Astrocyte (in vitro differentiated cells and primary cell): ENCODE results near the gene EDRF1. TPM values are rescaled to one million over a fixed set of nuclear protein-coding genes. Genes with fewer than 3 reads are reported as not detected.

Source experiments
- DNase-seq: peaks from one replicate; pipeline ENCODE4 v3.0.0-alpha.2; 2010; ENCODE audit warnings: low read depth
- FAIRE-seq: peaks from 2 replicates; lab custom pipeline; 2011; peaks lifted over from hg19 to GRCh38; lab: Jason Lieb, UNC
- H2AFZ ChIP-seq: 2 replicates; pipeline ENCODE4 v1.6.0; 2012; ENCODE audit warnings: low read depth, low read length, inconsistent platforms
- H3K27ac ChIP-seq: 2 replicates; pipeline ENCODE4 v1.5.1; 2011; ENCODE audit warnings: low read depth, low read length, inconsistent platforms
- H3K27me3 ChIP-seq: 2 replicates; pipeline ENCODE4 v1.6.0; 2011; ENCODE audit warnings: low read length, inconsistent platforms; ENCODE audit not compliant: insufficient read depth
- H3K36me3 ChIP-seq: 2 replicates; pipeline ENCODE4 v1.5.1; 2011; ENCODE audit warnings: low read length, inconsistent platforms; ENCODE audit not compliant: insufficient read depth
- H3K4me1 ChIP-seq: 2 replicates; pipeline ENCODE4 v1.5.1; 2011; ENCODE audit warnings: low read length, inconsistent platforms; ENCODE audit not compliant: insufficient read depth
- H3K4me2 ChIP-seq: 2 replicates; pipeline ENCODE4 v1.6.0; 2012; ENCODE audit warnings: low read length, inconsistent platforms
- H3K4me3 ChIP-seq: 2 replicates; pipeline ENCODE4 v1.5.1; 2011; ENCODE audit warnings: low read depth, mild to moderate bottlenecking, low read length, inconsistent platforms; ENCODE audit not compliant: insufficient read depth
- H3K79me2 ChIP-seq: 2 replicates; pipeline ENCODE4 v1.6.0; 2012; ENCODE audit warnings: mild to moderate bottlenecking, low read length, inconsistent platforms; ENCODE audit not compliant: insufficient read depth
- H3K9ac ChIP-seq: 2 replicates; pipeline ENCODE4 v1.6.0; 2012; ENCODE audit warnings: mild to moderate bottlenecking, low read length, inconsistent platforms
- H3K9me3 ChIP-seq: 2 replicates; pipeline ENCODE4 v1.5.1; 2012; ENCODE audit warnings: low read depth, mild to moderate bottlenecking, low read length, inconsistent platforms; ENCODE audit not compliant: insufficient read depth
- H4K20me1 ChIP-seq: 2 replicates; pipeline ENCODE4 v1.6.0; 2012; ENCODE audit warnings: low read length, inconsistent platforms; ENCODE audit not compliant: insufficient read depth
- H3K27ac Mint-ChIP-seq: one replicate; pipeline ENCODE4 v1.8.0; 2021; ENCODE audit warnings: mild to moderate bottlenecking, mixed read lengths; ENCODE audit not compliant: unreplicated experiment
- H3K27me3 Mint-ChIP-seq: one replicate; pipeline ENCODE4 v1.8.0; 2021; ENCODE audit warnings: low read depth, mixed read lengths; ENCODE audit not compliant: unreplicated experiment
- H3K36me3 Mint-ChIP-seq: one replicate; pipeline ENCODE4 v1.8.0; 2021; ENCODE audit warnings: low read depth, mixed read lengths; ENCODE audit not compliant: unreplicated experiment
- H3K4me1 Mint-ChIP-seq: one replicate; pipeline ENCODE4 v1.8.0; 2021; ENCODE audit warnings: low read depth, mixed read lengths; ENCODE audit not compliant: unreplicated experiment
- H3K4me3 Mint-ChIP-seq: one replicate; pipeline ENCODE4 v1.8.0; 2021; ENCODE audit warnings: mild to moderate bottlenecking, moderate library complexity, mixed read lengths; ENCODE audit not compliant: unreplicated experiment
- H3K9me3 Mint-ChIP-seq: one replicate; pipeline ENCODE4 v1.8.0; 2021; ENCODE audit warnings: mild to moderate bottlenecking, mixed read lengths; ENCODE audit not compliant: unreplicated experiment
- EZH2 ChIP-seq: IDR thresholded peaks from 2 replicates; pipeline ENCODE4 v1.6.1; 2012; ENCODE audit warnings: mild to moderate bottlenecking, low read length, inconsistent platforms; ENCODE audit not compliant: insufficient read depth
- total RNA-seq: library from RNA; stranded (reverse); gene quantifications from 2 replicates; pipeline ENCODE4 v1.2.1, GENCODE V29; 2021
- TF ChIP-seq, protein P1 (sequence below): IDR thresholded peaks from 2 replicates; pipeline ENCODE4 v1.5.1; 2011; ENCODE audit warnings: low read depth, mild to moderate bottlenecking, inconsistent platforms, low read length, moderate library complexity; ENCODE audit not compliant: insufficient read depth

Gene EDRF1
- total RNA-seq, 1 donor from 2014 or later = 25.7 TPM

DNA sequence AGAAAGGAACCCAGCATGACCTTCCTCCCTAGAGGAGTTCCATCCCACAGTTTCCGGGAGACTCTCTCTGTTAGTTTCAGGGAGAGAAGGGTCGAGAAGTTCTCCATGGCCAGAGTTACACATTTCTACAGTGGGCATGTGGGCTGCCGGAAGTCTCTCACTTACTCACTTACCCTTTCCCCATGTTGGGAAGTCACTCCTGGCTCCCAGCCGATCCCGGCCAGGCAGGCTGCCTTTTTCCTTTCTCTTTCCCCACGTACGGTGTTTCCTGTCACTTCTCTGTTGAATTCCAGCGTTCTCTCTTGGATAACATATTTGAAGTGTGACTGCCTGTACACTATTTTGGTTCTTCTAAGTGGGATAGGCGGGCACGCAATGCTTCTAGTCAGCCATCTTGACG is 40.1 kb upstream of the EDRF1 start:
- FAIRE-seq (no peak), DNase-seq (no peak)
- H3K79me2 ChIP-seq = no peaks in the 10 kb centered on the region
- no peaks in the 10 kb centered on the region for H3K36me3 ChIP-seq
- no peak overlapping the region for H3K27ac ChIP-seq
- no peaks in the 10 kb centered on the region for H3K27me3 ChIP-seq
- peak overlapping the region; percentile 64 for H3K4me2 ChIP-seq
- peaks cover 16% of the 10 kb centered on the region for H3K9me3 Mint-ChIP-seq
- H3K4me3 ChIP-seq = no peak overlapping the region
- H3K27me3 Mint-ChIP-seq = peaks cover 11% of the 10 kb centered on the region
- H3K27ac Mint-ChIP-seq = no peak overlapping the region
- H3K36me3 Mint-ChIP-seq = no peaks in the 10 kb centered on the region
- no peak overlapping the region for H3K4me3 Mint-ChIP-seq
- H3K4me1 ChIP-seq = no peaks in the 10 kb centered on the region
- H3K9ac ChIP-seq = no peak overlapping the region
- no peaks in the 10 kb centered on the region for H3K9me3 ChIP-seq
- H2AFZ ChIP-seq = no peak overlapping the region
- no peak for TF ChIP-seq EZH2
- TF ChIP-seq, protein P1, sequence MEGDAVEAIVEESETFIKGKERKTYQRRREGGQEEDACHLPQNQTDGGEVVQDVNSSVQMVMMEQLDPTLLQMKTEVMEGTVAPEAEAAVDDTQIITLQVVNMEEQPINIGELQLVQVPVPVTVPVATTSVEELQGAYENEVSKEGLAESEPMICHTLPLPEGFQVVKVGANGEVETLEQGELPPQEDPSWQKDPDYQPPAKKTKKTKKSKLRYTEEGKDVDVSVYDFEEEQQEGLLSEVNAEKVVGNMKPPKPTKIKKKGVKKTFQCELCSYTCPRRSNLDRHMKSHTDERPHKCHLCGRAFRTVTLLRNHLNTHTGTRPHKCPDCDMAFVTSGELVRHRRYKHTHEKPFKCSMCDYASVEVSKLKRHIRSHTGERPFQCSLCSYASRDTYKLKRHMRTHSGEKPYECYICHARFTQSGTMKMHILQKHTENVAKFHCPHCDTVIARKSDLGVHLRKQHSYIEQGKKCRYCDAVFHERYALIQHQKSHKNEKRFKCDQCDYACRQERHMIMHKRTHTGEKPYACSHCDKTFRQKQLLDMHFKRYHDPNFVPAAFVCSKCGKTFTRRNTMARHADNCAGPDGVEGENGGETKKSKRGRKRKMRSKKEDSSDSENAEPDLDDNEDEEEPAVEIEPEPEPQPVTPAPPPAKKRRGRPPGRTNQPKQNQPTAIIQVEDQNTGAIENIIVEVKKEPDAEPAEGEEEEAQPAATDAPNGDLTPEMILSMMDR = no peak
- no peaks in the 10 kb centered on the region for H3K4me1 Mint-ChIP-seq
- no peaks in the 10 kb centered on the region for H4K20me1 ChIP-seq

DNA sequence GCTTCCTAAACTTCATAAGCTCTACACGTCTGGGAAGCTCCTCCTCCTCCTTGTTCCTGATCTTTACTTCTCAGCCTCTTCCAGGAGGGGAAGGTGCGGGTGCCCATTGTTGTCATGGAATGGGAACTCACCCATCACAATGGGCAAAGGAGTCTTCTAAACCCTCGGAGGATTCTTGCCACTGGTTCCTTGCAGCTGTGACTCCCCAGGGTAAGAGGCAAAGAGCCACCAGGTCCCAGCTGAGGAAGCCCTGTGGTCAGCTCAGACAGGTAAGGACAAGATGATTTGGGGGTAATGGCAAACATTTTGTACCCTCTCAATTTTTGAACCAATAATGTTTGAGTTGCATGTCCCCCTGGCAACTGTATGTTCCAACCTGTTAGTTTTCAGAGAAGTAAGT is 36.4 kb upstream of the EDRF1 start, which contains the start of gene TEX36:
TEX36 (minus strand) TSS at position 101 of the 400 bp plus-strand sequence. CDS start 174 bp downstream, outside the sequence.
- DNase-seq = no peak
- TF ChIP-seq, protein P1 = no peak
- no peak for TF ChIP-seq EZH2
- H4K20me1 ChIP-seq = no peaks in the 10 kb centered on the region
- H3K27ac Mint-ChIP-seq = no peak within 1 kb of the TSS
- H3K36me3 ChIP-seq = no peaks in the 10 kb centered on the region
- H3K9me3 Mint-ChIP-seq = peaks cover 6% of the 10 kb centered on the region
- H3K4me3 Mint-ChIP-seq = no peak within 1 kb of the TSS
- H3K4me3 ChIP-seq = no peak within 1 kb of the TSS
- H3K79me2 ChIP-seq = no peaks in the 10 kb centered on the region
- H3K27ac ChIP-seq = no peak within 1 kb of the TSS
- peaks cover 17% of the 10 kb centered on the region for H3K27me3 Mint-ChIP-seq
- H3K9ac ChIP-seq = no peak within 1 kb of the TSS
- peaks cover 3% of the 10 kb centered on the region for H3K27me3 ChIP-seq
- H3K9me3 ChIP-seq = no peaks in the 10 kb centered on the region
- no peaks in the 10 kb centered on the region for H3K4me1 ChIP-seq
- no peaks in the 10 kb centered on the region for H3K4me1 Mint-ChIP-seq
- FAIRE-seq = no peak
- H3K36me3 Mint-ChIP-seq = no peaks in the 10 kb centered on the region
- no peak within 1 kb of the TSS for H3K4me2 ChIP-seq
- no peak within 1 kb of the TSS for H2AFZ ChIP-seq

DNA sequence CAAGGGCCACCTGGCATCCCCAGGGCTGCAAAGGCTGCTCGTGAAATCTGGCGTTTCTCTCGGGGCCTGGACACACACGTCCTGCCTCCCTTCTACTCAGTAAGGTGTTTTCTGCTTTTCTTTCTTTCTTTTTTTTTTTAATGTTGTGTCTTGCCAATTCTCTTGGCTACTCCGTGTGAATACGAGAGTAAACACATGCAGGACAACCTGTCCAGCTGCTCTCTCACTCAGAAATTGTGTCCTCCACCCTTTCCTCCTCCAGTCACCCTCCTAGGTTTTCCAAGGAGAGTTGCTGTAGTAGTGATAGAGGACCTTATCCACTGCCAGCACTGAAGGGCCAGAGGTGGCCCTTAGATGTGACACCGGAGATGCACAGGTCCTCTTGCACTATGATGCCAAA is 35.7 kb upstream of the EDRF1 start:
- FAIRE-seq (no peak), DNase-seq (no peak)
- Mint-ChIP-seq H3K27ac (no peak overlapping the region), H3K27me3 (peaks cover 17% of the 10 kb centered on the region), H3K9me3 (peaks cover 6% of the 10 kb centered on the region), H3K4me1 (no peaks in the 10 kb centered on the region), H3K4me3 (no peak overlapping the region), H3K36me3 (no peaks in the 10 kb centered on the region)
- H3K4me1 ChIP-seq = no peaks in the 10 kb centered on the region
- H3K9ac ChIP-seq = no peak overlapping the region
- H3K27me3 ChIP-seq = peaks cover 3% of the 10 kb centered on the region
- no peak overlapping the region for H3K27ac ChIP-seq
- TF ChIP-seq EZH2 = no peak
- TF ChIP-seq, protein P1 = no peak
- no peak overlapping the region for H3K4me3 ChIP-seq
- no peak overlapping the region for H2AFZ ChIP-seq
- H3K79me2 ChIP-seq = no peaks in the 10 kb centered on the region
- no peaks in the 10 kb centered on the region for H3K9me3 ChIP-seq
- no peaks in the 10 kb centered on the region for H3K36me3 ChIP-seq
- no peak overlapping the region for H3K4me2 ChIP-seq
- H4K20me1 ChIP-seq = no peaks in the 10 kb centered on the region
